HG03342 (cell line): ENCODE data around the gene CCDC142.
"Not testable (repeated sequence)": the region's sequence is repeated elsewhere in the genome, so short reads cannot be mapped to it uniquely, and the experiment has no call there.

Experiments used
- ATAC-seq: cut with Tn5 transposase; IDR thresholded peaks from one replicate; pipeline ENCODE4 v1.9.1; 2021; ENCODE audit warnings: mild to moderate bottlenecking, moderate library complexity; ENCODE audit not compliant: unreplicated experiment

The CCDC142 gene

DNA sequence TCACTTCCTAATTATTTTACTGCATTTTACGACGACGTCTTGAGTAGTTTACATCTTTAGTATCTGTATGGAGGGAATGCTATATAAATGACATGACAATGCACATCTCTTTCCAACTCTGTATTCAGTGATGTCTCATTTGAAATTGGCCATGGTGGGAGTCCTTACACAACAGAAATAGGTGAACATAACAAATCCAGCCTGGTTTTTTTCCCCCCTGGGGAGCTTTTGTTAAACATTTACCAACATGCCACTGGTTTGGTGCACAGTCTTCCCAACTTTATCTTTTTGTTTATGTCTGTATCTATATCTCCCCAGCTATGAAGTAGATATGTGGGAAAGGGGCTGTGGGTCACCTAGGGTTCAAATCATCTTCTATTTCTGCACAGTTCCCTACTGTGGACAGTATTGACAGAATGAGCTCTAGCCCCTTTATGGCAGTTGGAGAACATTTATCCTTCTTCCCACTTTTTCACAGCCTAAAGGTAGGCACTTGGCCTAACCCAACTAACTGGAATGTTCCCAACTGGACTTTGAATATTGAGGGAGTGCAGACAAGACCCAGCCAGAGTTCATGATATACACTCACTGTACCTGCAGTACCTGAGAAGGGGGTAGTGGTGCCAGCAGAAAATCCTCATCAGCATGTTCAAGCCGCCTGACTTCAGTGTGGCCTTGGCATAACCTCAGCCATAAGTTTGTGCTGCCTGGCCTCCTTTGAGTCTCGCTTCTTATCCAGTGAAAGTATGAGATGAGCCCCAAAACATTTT is 35.4 kb downstream of the CCDC142 start:
- no peak for ATAC-seq

DNA sequence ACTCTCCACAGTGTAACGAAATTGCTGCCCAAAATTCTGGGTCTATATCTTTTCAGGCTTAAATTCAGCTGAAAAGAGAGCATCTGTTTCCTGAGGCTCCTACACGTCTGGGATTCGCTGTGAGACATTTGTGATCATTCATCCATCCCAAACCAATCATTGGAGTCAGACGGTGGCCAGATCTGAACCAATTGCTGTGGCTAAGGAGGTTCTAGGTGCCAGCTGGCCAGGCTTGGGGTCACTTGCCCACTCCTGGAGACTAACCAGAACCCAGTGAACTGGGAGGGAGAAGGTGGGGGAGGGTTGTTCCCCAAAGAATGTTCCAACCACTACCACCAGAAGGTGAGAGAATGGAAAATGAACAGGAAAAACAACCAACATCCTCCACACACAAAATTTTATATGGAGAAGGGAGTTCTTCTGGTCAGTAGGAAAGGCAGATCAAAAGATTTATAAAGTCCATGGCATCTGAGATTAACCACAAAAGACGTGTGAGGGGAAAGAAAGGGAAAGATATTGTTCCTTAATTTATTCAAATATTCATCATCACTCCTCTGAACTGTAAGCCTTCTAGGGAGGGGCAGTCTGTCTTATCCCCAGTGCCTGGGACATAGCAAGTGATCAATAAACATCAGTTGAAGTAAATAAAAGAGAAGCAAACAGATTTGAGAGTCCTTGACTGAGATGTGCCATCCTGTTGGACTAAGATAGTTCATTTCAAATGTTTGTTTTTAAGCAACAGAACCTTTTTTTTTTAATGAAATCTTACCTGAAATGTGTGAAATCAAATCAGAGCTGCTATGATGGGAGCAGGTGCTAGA is 38.1 kb downstream of the CCDC142 start:
- no peak for ATAC-seq

DNA sequence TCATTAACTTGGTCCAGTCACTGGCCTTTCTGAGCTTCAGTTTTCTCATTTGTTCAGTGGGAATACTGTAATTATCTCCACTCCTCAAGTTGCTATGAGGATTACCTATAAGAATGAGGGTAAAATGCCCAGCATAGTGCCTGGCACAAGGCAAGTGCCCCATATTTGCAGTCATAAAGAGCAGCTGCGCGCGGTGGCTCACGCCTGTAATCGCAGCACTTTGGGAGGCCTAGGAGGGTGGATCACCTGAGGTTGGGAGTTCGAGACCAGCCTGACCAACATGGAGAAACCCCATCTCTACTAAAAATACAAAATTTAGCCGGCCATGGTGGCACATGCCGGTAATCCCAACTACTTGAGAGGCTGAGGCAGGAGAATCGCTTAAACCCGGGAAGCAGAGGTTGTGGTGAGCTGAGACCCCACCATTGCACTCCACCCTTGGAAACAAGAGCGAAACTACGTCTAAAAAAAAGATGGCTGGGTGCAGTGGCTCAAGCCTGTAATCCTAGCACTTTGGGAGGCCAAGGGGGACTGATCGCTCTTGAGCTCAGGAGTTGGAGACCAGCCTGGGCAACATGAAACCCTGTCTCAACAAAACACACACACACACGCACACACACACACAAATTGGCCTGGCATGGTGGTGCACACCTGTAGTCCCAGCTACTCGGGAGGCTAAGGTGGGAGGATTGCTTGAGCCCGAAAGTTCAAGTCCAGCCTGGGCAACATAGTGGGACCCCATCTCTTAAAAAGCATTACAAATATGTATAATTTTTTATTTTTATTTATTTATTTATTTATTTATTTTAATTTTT is 40.1 kb downstream of the CCDC142 start:
- not testable (repeated sequence) for ATAC-seq

- ATAC-seq, result no peak
Observed at GRCh38 chr2:74441690-74442482, 40.9 kb downstream of the CCDC142 start, which contains the start of gene RTKN. Gene RTKN (minus strand): TSS chr2:74441937. CDS start chr2:74441816, 121 bp downstream.

DNA sequence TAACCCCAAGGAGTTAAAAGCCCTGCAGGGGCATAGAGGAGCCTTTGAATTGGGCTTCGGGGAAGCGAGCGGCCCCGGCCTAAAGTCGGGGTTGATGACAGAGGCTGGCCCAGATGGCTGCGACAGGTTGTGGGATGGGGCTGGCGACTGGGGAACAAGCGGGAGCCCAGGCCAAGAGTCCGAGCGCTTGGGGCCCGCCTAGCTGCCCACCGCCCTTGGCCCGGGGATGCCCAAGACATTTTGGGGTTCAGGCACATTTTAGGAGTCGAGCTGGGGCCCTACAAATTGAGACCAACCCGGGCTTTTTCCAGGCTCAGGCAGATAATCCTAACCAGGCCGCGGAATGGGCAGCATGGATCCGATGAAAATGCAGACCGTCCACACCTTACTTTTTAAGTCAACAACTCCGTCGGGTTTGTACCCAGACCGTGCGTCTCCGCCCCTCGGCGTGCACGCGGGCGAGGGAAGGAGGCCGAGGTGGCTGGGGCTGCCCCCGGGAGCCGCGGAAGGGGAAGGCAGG is 41.6 kb downstream of the CCDC142 start:
- ATAC-seq, result no peak

DNA sequence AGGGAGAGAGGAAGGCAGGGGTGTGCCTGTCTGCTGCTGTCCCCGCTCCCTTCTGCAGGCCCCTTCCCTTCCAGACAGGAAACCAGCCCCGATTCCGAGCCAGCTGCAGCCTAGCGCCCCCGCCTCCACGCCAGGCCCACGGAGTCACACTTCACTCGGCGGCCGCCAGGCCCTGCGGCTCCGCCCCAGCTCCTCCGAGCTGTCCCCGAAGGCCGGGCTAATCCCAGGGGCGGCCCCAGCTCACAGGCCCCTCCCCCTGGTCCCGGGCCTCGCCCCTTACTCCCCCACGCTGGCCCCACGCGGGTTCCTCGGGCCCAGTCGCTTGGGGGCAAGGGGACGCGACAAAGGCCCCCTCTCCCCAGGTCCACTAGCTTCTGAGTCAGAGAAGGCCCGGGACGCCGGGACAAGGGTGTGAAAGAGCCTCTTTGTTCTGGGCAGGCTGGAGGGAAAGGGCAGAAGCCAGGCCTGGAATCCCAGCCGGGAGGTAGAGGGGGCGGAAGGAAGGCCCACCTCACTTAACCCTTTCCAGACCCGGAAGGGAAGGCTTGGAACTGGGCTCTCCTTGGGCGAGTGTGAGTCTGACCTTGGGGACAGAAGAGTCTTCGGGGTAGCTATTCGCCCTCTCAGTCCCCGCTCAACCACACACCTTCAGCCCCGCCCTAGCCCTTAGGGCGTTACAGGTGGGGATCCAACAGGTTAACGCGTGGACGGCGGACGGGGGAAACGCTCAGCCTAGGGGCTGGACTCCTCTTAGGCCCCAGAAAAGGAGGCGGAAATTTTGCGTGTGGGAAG is 42.2 kb downstream of the CCDC142 start:
- peak; percentile 91 for ATAC-seq

GRCh38 chr2:74439803-74440377 is 42.9 kb downstream of the CCDC142 start:
- no peak for ATAC-seq

GRCh38 chr2:74439373-74439772 is 43.4 kb downstream of the CCDC142 start:
- ATAC-seq, result no peak

- ATAC-seq, result no peak
Observed at GRCh38 chr2:74438248-74438647, 44.5 kb downstream of the CCDC142 start.

- ATAC-seq, result no peak
Observed at GRCh38 chr2:74436848-74437695, 45.7 kb downstream of the CCDC142 start.

DNA sequence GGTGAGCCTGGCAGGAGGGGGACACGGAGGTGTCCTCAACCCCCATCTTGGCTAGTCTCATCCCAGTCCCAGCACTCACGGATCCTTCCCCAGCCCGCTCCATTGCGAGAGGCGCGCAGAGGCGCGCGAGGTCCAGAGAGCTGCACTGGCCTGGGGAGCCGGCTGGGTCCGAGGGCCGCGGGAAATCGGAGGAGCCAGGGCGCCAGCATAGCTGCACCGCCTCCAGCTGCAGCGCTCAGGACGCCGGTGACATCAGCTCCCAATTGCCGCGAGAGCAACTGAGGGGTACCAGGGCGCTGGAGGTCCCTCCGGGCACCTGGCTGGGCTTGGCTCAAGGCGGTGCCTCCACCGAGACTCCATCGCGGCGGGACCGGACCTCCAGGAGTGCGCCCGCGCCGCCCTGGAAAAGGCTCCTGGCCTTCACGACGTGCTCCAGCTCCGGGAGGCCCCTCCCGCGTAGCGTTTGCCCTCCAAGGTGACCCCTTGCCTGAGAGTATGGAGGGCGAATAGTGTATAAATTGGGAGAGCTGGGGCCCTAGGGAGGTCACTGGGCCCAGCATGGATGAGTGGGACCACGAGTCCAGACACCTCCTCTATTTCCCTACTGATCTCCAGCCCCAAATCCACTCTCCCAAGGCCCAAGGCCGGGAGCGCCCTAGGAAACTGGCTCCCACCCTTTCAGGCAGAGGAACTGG is 46.5 kb downstream of the CCDC142 start:
- no peak for ATAC-seq

DNA sequence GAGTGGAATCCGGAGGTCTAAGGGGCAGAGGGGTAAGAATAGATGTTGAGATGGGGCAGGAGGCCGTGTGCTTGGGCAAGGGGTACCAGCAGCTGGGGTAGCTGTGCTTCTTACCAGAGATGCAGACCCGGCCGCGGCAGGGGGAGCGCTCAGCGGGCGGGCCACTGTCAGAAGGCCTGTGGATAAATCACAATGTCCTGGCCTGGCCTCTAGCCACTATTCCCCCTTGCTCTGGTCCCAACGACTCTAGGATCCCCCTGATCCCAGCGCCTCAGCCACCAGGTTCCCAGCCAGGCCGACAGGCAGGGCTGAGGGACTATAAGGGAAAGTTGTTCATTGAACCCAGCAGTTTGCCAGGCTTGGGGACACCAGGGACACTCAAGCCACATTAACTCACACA is 52.3 kb downstream of the CCDC142 start:
- ATAC-seq, result no peak

- no peak for ATAC-seq
Observed at GRCh38 chr2:74429487-74430451, 53.0 kb downstream of the CCDC142 start.

DNA sequence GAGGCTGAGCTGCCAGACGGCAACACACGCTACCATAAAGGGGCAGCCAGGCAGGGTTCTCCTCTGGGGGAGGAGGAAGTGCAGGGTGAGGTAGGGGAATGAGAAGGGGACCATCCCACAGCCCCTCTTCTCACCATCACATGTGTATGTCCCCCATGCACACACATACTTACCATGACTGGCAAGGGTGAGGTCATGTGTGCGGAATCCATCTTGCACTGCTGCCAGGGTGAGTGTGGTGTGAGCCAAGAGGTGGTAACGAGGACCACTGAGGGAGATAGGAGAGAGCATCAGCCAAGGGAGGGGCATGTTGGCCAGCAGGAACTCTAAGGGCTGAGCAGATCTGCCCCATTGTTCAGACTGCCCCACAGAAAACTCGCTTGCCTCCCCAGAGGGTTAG is 54.1 kb downstream of the CCDC142 start:
- ATAC-seq, result no peak

- ATAC-seq, result no peak
Observed at GRCh38 chr2:74427551-74427950, 55.2 kb downstream of the CCDC142 start.

DNA sequence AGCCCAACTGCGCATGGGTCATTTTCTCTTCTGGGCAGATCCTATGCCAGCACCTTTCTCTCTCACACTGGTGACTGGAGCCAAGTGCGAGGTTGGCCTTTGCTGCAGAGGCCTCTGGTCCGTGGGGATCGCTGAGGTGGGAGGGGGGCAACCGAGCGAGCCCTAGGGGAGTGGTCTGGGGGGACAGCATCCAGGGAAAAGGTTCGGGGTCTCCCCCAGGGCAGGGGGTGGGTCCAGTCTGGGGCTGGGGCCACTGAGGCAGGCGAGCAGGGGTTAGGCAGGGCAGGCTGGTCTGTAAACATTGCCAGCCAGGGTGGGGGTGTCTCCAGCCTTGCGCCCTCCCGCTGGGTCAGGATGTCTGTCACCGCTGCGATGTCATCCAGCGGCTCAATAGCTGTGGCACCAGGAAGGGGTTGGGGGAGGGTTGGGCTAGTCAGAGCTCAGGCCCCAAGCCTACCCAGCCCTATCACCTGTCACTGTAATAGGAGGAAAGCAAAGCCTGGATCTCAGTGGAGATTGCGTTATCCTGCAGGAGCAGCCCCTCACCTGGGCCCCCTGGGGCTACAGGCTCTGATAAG is 56.5 kb downstream of the CCDC142 start:
- ATAC-seq, result no peak
